SU-DHL-6 (cell line): ENCODE measurements around the gene C1orf74.

ENCODE experiments used
- H2AFZ ChIP-seq: fragments of 200-600 bp; sonication (generic); 2 replicates; pipeline ENCODE4 v1.6.1; 2014; ENCODE audit warnings: low read depth, mild to moderate bottlenecking, moderate library complexity, mixed read lengths, antibody characterized with exemption, low read length; ENCODE audit not compliant: severe bottlenecking
- H3F3A ChIP-seq: fragments of 200-600 bp; shearing (Covaris generic); 2 replicates; pipeline ENCODE4 v1.6.0; 2016; ENCODE audit warnings: antibody characterized with exemption, mild to moderate bottlenecking; ENCODE audit not compliant: insufficient read depth
- H3K27ac ChIP-seq: fragments of 200-600 bp; sonication (generic); 2 replicates; pipeline ENCODE4 v1.5.1; 2016; ENCODE audit warnings: low read depth, mild to moderate bottlenecking, low read length, moderate library complexity, mixed read lengths
- H3K27me3 ChIP-seq: fragments of 200-600 bp; sonication (generic), shearing (Covaris generic); 2 replicates; pipeline ENCODE4 v1.6.0; 2014; ENCODE audit warnings: mild to moderate bottlenecking, low read length
- H3K36me3 ChIP-seq: fragments of 200-600 bp; sonication (generic); 2 replicates; pipeline ENCODE4 v1.6.1; 2014; ENCODE audit warnings: mild to moderate bottlenecking, low read length, mixed read lengths
- H3K4me2 ChIP-seq: fragments of 300-600, 200-600 bp; shearing (Covaris generic), sonication (generic); 2 replicates; pipeline ENCODE4 v1.6.0; 2014; ENCODE audit warnings: low read length, low read depth, mild to moderate bottlenecking; ENCODE audit not compliant: poor library complexity, severe bottlenecking
- H3K4me3 ChIP-seq: fragments of 200-600 bp; sonication (generic); 2 replicates; pipeline ENCODE4 v1.5.1; 2014; ENCODE audit warnings: antibody characterized with exemption, low read length, mild to moderate bottlenecking, mixed read lengths; ENCODE audit not compliant: insufficient read depth, poor library complexity, severe bottlenecking
- H3K79me2 ChIP-seq: fragments of 200-600 bp; sonication (generic); 2 replicates; pipeline ENCODE4 v1.6.1; 2014; ENCODE audit warnings: mild to moderate bottlenecking, low read length, moderate library complexity; ENCODE audit not compliant: insufficient read depth
- H3K9ac ChIP-seq: fragments of 200-600 bp; sonication (generic); 2 replicates; pipeline ENCODE4 v1.7.0; 2014; ENCODE audit warnings: mild to moderate bottlenecking, low read length
- H3K9me2 ChIP-seq: fragments of 200-600 bp; sonication (generic); replicated peaks from 2 replicates; pipeline ENCODE4 v1.6.1; 2014; ENCODE audit warnings: low read length; ENCODE audit not compliant: insufficient read depth
- H3K9me3 ChIP-seq: fragments of 200-600 bp; sonication (generic); 2 replicates; pipeline ENCODE4 v1.6.1; 2014; ENCODE audit warnings: low read length, mixed read lengths; ENCODE audit not compliant: insufficient read depth
- H4K20me1 ChIP-seq: fragments of 200-600 bp; sonication (generic); 2 replicates; pipeline ENCODE4 v1.6.1; 2014; ENCODE audit warnings: low read depth, mild to moderate bottlenecking, antibody characterized with exemption, low read length, moderate library complexity, mixed read lengths
- EZH2phosphoT487 ChIP-seq: fragments of 200-600 bp; sonication (generic), shearing (Covaris generic); conservative IDR thresholded peaks from 2 replicates; pipeline ENCODE4 v1.6.1; 2018; ENCODE audit warnings: mild to moderate bottlenecking, antibody characterized with exemption, low read length, moderate library complexity, mixed read lengths
- TF ChIP-seq, protein P1 (sequence below): fragments of 200-600 bp; sonication (generic); IDR thresholded peaks from one replicate; pipeline ENCODE4 v1.5.1; 2017; ENCODE audit warnings: antibody characterized with exemption, mild to moderate bottlenecking, low read length, moderate library complexity; ENCODE audit not compliant: insufficient read depth, poor library complexity, severe bottlenecking

The C1orf74 gene

DNA sequence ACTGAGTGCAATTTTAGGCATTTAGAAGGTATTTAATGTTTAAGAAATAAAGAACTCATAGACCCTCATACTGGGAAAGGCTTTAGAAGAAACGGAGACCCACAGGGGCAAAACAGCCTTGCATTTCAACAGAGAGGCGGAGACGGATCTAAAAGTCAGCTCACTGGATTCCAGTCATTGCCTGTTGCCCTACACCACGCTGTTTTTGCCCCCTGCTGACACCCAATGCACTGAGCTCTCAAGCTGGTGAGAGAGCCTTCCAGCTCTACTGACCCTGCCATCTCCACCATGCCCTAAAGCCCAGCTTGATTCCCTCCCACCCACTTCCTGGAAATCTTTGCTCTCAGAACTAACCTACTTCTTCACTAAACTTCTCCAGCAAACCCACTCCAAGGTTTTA, 35.7 kb downstream of the C1orf74 start:
- TF ChIP-seq, protein P1, sequence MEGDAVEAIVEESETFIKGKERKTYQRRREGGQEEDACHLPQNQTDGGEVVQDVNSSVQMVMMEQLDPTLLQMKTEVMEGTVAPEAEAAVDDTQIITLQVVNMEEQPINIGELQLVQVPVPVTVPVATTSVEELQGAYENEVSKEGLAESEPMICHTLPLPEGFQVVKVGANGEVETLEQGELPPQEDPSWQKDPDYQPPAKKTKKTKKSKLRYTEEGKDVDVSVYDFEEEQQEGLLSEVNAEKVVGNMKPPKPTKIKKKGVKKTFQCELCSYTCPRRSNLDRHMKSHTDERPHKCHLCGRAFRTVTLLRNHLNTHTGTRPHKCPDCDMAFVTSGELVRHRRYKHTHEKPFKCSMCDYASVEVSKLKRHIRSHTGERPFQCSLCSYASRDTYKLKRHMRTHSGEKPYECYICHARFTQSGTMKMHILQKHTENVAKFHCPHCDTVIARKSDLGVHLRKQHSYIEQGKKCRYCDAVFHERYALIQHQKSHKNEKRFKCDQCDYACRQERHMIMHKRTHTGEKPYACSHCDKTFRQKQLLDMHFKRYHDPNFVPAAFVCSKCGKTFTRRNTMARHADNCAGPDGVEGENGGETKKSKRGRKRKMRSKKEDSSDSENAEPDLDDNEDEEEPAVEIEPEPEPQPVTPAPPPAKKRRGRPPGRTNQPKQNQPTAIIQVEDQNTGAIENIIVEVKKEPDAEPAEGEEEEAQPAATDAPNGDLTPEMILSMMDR = no peak
- TF ChIP-seq EZH2phosphoT487 = no peak
- Histone ChIP-seq H3K36me3 (no peaks in the 10 kb centered on the region), H3K9me3 (no peaks in the 10 kb centered on the region), H3K4me3 (no peak overlapping the region), H2AFZ (peak overlapping the region; percentile 52), H3K4me2 (no peak overlapping the region), H3K27me3 (no peaks in the 10 kb centered on the region), H3K27ac (no peak overlapping the region), H3F3A (peaks cover 10% of the 10 kb centered on the region; the same call in 1 of the 2 replicates), H3K9me2 (no peaks in the 10 kb centered on the region), H3K9ac (no peak overlapping the region), H4K20me1 (no peaks in the 10 kb centered on the region), H3K79me2 (no peaks in the 10 kb centered on the region)

DNA sequence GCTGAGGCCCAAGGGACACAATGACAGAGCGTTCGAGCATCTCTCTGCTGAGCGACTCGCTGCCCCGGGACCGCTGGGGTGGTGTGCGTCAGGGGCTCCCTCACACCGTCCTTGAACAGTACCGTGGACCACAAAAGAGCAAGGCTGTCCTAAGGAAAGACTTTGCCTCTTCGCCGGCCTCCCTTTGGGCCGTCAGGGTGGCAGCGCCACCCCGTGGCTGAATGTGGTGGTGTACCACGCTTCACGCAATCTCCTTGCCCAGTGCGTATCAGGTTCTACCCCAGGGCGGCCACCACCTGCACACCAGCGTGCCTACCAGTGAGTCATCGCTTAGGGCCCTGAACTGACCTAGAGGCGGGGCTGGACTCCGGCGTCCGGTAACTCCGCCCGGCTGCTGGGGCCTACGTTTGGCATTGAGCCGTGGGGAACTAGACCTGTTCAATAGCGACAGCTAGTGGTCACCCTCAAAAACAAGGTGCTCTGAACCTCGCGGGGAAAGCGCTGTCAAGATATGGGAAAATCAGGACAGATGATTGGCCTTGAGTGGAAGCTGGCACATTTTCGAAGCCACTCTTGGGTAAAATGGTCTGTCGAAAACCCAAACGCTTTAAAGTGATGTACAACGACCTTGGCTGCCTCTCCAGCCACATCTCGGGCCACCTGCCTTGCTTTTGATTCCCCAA, 36.6 kb downstream of the C1orf74 start:
- H3F3A ChIP-seq = peaks cover 10% of the 10 kb centered on the region; the same call in 1 of the 2 replicates
- H3K9ac ChIP-seq = peak overlapping the region; percentile 31; the same call in 1 of the 2 replicates
- no peaks in the 10 kb centered on the region for H3K27me3 ChIP-seq
- H3K79me2 ChIP-seq = no peaks in the 10 kb centered on the region
- H4K20me1 ChIP-seq = no peaks in the 10 kb centered on the region
- no peak overlapping the region for H3K27ac ChIP-seq
- TF ChIP-seq EZH2phosphoT487 = no peak
- TF ChIP-seq, protein P1 = peak; percentile 98
- no peaks in the 10 kb centered on the region for H3K9me3 ChIP-seq
- no peak overlapping the region for H3K4me3 ChIP-seq
- no peaks in the 10 kb centered on the region for H3K9me2 ChIP-seq
- no peaks in the 10 kb centered on the region for H3K36me3 ChIP-seq
- H3K4me2 ChIP-seq = peak overlapping the region; percentile 44
- H2AFZ ChIP-seq = peak overlapping the region; percentile 52

DNA sequence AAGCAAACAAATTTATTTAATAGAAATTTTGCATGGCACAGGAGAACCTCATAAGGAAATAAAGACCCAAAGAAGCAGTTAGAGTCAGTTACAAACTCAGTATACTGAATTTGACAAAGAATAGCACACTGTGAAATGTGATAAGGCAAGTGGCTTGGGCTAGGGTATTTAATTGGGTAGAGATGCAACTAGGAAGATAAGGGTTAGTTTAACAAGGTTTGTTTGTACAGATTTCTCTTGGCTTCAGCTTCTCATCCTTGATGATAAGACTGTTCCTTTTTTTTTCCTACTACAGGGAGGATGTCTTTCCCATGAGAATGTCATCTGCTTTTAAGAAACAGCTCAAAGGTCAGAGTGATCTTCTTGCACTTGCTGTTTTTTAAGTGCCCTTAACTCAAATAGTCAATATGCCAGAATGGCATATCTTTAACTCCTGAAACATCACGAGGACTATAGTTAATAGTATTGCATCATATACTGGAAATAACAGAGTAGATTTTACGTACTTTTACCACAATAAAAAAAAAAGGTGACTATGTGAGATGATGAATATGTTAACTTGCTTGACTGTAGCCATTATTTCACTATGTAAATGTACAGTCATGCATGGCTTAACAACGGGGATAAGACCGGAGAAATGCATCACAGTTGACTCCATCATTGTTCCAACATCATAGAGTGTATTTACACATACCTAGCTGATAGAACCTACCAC, 37.8 kb downstream of the C1orf74 start:
- Histone ChIP-seq H3K27ac (no peak overlapping the region), H3K9me2 (no peaks in the 10 kb centered on the region), H3K36me3 (no peaks in the 10 kb centered on the region), H4K20me1 (no peaks in the 10 kb centered on the region), H3K4me2 (no peak overlapping the region), H3K4me3 (no peak overlapping the region), H3F3A (peaks cover 10% of the 10 kb centered on the region; the same call in 1 of the 2 replicates), H3K27me3 (no peaks in the 10 kb centered on the region), H2AFZ (no peak overlapping the region), H3K9me3 (no peaks in the 10 kb centered on the region), H3K79me2 (no peaks in the 10 kb centered on the region), H3K9ac (no peak overlapping the region)
- TF ChIP-seq, protein P1 = no peak
- no peak for TF ChIP-seq EZH2phosphoT487
